Common myeloid progenitor, CD34-positive (primary cell): ENCODE results near the gene NMD3.

ENCODE experiments used
- CTCF ChIA-PET: fragments of 350-600 bp; sonication (Branson Sonifier 250); formaldehyde crosslinking; loops from one replicate; lab custom pipeline; 2021; ENCODE audit warnings: antibody characterized with exemption; lab: Charles Lee
- POLR2A ChIA-PET: fragments of 350-600 bp; sonication (Branson Sonifier 250); formaldehyde crosslinking; loops from one replicate; lab custom pipeline; 2021; ENCODE audit warnings: antibody characterized with exemption; lab: Charles Lee
- DNase-seq, 3 donors: peaks; one replicate each; pipeline versions ENCODE4 v3.0.0 to v3.0.0-alpha.2; 2013
- H3K27ac ChIP-seq, 2 experiments: 1 replicate in 1 of 2; 2 replicates in 1 of 2; pipeline ENCODE4 v1.7.0; 2013; ENCODE audit warnings: inconsistent platforms in 2 of 2, low read length in 2 of 2, mild to moderate bottlenecking in 2 of 2, low read depth in 1 of 2, moderate library complexity in 1 of 2; ENCODE audit not compliant: severe bottlenecking in 2 of 2, insufficient read depth in 1 of 2, poor library complexity in 1 of 2
- H3K27me3 ChIP-seq, 5 experiments: replicated peaks in 2 of 5; 1 replicate in 3 of 5; 2 replicates in 2 of 5; pipeline versions ENCODE4 v1.6.1 to v1.7.0; 2013; ENCODE audit warnings: low read length in 4 of 5, mild to moderate bottlenecking in 2 of 5, moderate library complexity in 2 of 5, inconsistent platforms in 1 of 5; ENCODE audit not compliant: insufficient read depth in 5 of 5, control insufficient read depth in 4 of 5
- H3K36me3 ChIP-seq, 4 experiments: 1 replicate in 2 of 4; 2 replicates in 2 of 4; pipeline versions ENCODE4 v1.6.1 to v1.7.0; 2013; ENCODE audit warnings: low read length in 3 of 4, control low read depth in 1 of 4, mild to moderate bottlenecking in 1 of 4; ENCODE audit not compliant: control insufficient read depth in 4 of 4, insufficient read depth in 4 of 4
- H3K4me1 ChIP-seq, 4 experiments: 1 replicate in 3 of 4; 2 replicates in 1 of 4; pipeline versions ENCODE4 v1.6.1 to v1.7.1; 2013; ENCODE audit warnings: low read length in 3 of 4, mild to moderate bottlenecking in 3 of 4, control low read depth in 1 of 4, inconsistent platforms in 1 of 4, moderate library complexity in 1 of 4; ENCODE audit not compliant: control insufficient read depth in 4 of 4, insufficient read depth in 4 of 4; ENCODE audit errors: control extremely low read depth in 1 of 4
- H3K4me3 ChIP-seq, 7 experiments: 1 replicate in 4 of 7; 2 replicates in 3 of 7; pipeline versions ENCODE4 v1.5.1 to v1.7.0; 2013; ENCODE audit warnings: mild to moderate bottlenecking in 7 of 7, low read length in 6 of 7, moderate library complexity in 6 of 7, inconsistent platforms in 2 of 7, low read depth in 2 of 7, control low read depth in 1 of 7; ENCODE audit not compliant: insufficient read depth in 4 of 7, control insufficient read depth in 1 of 7; ENCODE audit errors: extremely low read depth in 1 of 7
- H3K9me3 ChIP-seq, 5 experiments: 1 replicate in 4 of 5; 2 replicates in 1 of 5; pipeline versions ENCODE4 v1.6.1 to v1.7.1; 2013; ENCODE audit warnings: low read length in 4 of 5, mild to moderate bottlenecking in 2 of 5, inconsistent platforms in 1 of 5, low read depth in 1 of 5, moderate library complexity in 1 of 5; ENCODE audit not compliant: control insufficient read depth in 4 of 5, insufficient read depth in 2 of 5; ENCODE audit errors: control extremely low read depth in 1 of 5
- whole genome bisulfite sequencing: methylation state at CpG from one replicate; pipeline ENCODE4 v1.1.5; 2013; ENCODE audit not compliant: insufficient coverage; 5-methylcytosine and 5-hydroxymethylcytosine counted together

Gene NMD3

GRCh38 chr3:161291191-161291901 lies 70.2 kb downstream of the NMD3 start:
- peaks cover 0 to 4% (median 0%) of the 10 kb centered on the region in 5 experiments for H3K9me3 ChIP-seq
- no peak for DNase-seq
- H3K4me1 ChIP-seq = no peaks in the 10 kb centered on the region
- no peaks in the 10 kb centered on the region for H3K27me3 ChIP-seq
- ChIA-PET POLR2A (no interaction called here), CTCF (interaction anchor here (1.0 to 4.6 kb wide), 2 partner anchors 16 to 31 kb away, joined by 3 to 20 read pairs; no protein-coding TSS in a partner anchor)
- no peak overlapping the region for H3K4me3 ChIP-seq
- WGBS = 97% methylated on average over 3 of the region's 5 CpGs
- H3K27ac ChIP-seq = no peak overlapping the region
- no peaks in the 10 kb centered on the region for H3K36me3 ChIP-seq

GRCh38 chr3:161293381-161293780 lies 72.3 kb downstream of the NMD3 start:
- POLR2A ChIA-PET = no interaction called here
- H3K36me3 ChIP-seq = no peaks in the 10 kb centered on the region
- no peaks in the 10 kb centered on the region for H3K27me3 ChIP-seq
- no peak overlapping the region for H3K27ac ChIP-seq
- no peak overlapping the region for H3K4me3 ChIP-seq
- WGBS = 100% methylated on average over 1 of the region's 2 CpGs
- peaks cover 3 to 19% (median 4%) of the 10 kb centered on the region in 5 experiments for H3K9me3 ChIP-seq
- no peak for DNase-seq
- H3K4me1 ChIP-seq = no peaks in the 10 kb centered on the region
- CTCF ChIA-PET = interaction anchor here (0.7 to 2.4 kb wide), 2 partner anchors 12 to 134 kb away, joined by 3 to 9 read pairs; no protein-coding TSS in a partner anchor

- DNase-seq = no peak
- CTCF ChIA-PET = interaction anchor here (1.1 to 2.4 kb wide), 2 partner anchors 10 to 21 kb away, joined by 5 to 9 read pairs; no protein-coding TSS in a partner anchor
These were observed 74.2 kb downstream of the NMD3 start for GRCh38 chr3:161295325-161295724.

GRCh38 chr3:161296814-161297213 lies 75.7 kb downstream of the NMD3 start:
- POLR2A ChIA-PET = no interaction called here
- CTCF ChIA-PET = interaction anchor here (1.0 kb wide), 1 partner anchor 9 kb away, joined by 3 read pairs; no protein-coding TSS in a partner anchor
- no peaks in the 10 kb centered on the region for H3K4me1 ChIP-seq
- no peaks in the 10 kb centered on the region for H3K27me3 ChIP-seq
- DNase-seq = no peak
- H3K27ac ChIP-seq = no peak overlapping the region
- WGBS = 100% methylated on average over 3 of the region's 3 CpGs
- H3K4me3 ChIP-seq = no peak overlapping the region
- H3K9me3 ChIP-seq = peaks cover 3 to 31% (median 10%) of the 10 kb centered on the region in 5 experiments
- H3K36me3 ChIP-seq = no peaks in the 10 kb centered on the region

More at GRCh38 chr3:161295325-161295724, 74.2 kb downstream of the NMD3 start:
- H3K27me3 ChIP-seq = no peaks in the 10 kb centered on the region
- H3K36me3 ChIP-seq = no peaks in the 10 kb centered on the region
- peaks cover 3 to 31% (median 10%) of the 10 kb centered on the region in 5 experiments for H3K9me3 ChIP-seq
- H3K4me1 ChIP-seq = no peaks in the 10 kb centered on the region
- no peak overlapping the region for H3K4me3 ChIP-seq
- no peak overlapping the region for H3K27ac ChIP-seq
- POLR2A ChIA-PET = interaction anchor here (0.6 kb wide), 1 partner anchor 23 kb away, joined by 3 read pairs; no protein-coding TSS in a partner anchor
